Measurements from ENCODE around the gene STAG2.

STAG2 gene

DNA sequence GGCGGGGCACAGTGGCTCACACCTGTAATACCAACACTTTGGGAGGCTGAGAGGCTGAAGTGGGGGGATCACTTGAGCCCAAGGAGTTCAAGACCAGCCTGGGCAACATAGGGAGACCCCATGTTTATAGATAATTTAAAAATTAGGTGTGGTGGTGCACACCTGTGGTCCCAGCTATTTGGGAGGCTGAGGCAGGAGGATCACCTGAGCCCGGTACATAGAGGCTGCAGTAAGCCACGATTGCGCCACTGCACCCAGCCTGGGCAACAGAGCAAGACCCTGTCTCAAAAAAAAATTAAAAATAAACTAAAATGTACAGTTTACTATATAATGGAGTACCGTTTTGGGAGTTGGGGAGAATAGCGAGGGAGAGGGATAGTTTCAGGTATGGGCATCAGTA lies 4.2 kb downstream of the STAG2 start:
- H3K9ac ChIP-seq (ENCODE audit: low read length), result no peak overlapping the region
- no peak overlapping the region for H3K4ac ChIP-seq (ENCODE audit: low read depth in 1 of 2, low read length in 2 of 2)
- H3K14ac ChIP-seq (ENCODE audit: low read length in 2 of 2), result no peak overlapping the region
- H3K4me2 ChIP-seq (ENCODE audit: low read length, poor library complexity, severe bottlenecking), result no peak overlapping the region
- no peak overlapping the region for H3K23ac ChIP-seq (ENCODE audit: low read length in 2 of 2)
- no peaks in the 10 kb centered on the region for H3K9me3 ChIP-seq (ENCODE audit: control insufficient read depth, low read length)
- no peaks in the 10 kb centered on the region for H3K36me3 ChIP-seq (ENCODE audit: control insufficient read depth in 1 of 2, insufficient read depth in 2 of 2, low read depth in 1 of 2, low read length in 2 of 2)
- no peak overlapping the region for H2AFZ ChIP-seq (ENCODE audit: low read depth, low read length)
- peak overlapping the region in 1 of 2 experiments; percentile 6 for H3K4me3 ChIP-seq (ENCODE audit: insufficient read depth in 1 of 2, low read depth in 1 of 2, low read length in 2 of 2)
- no peak overlapping the region for H3K18ac ChIP-seq (ENCODE audit: low read depth in 1 of 2, low read length in 2 of 2)
- no peaks in the 10 kb centered on the region for H3K27me3 ChIP-seq (ENCODE audit: control insufficient read depth in 1 of 2, insufficient read depth in 1 of 2, low read length in 2 of 2)
- H3K27ac ChIP-seq (ENCODE audit: low read length, poor library complexity, severe bottlenecking), result no peak overlapping the region
- H2BK12ac ChIP-seq (ENCODE audit: low read length in 2 of 2), result no peak overlapping the region
- H2BK15ac ChIP-seq (ENCODE audit: low read depth, poor library complexity, severe bottlenecking), result no peak overlapping the region
- WGBS, result 95% methylated on average over 3 of the region's 6 CpGs
- H3K79me1 ChIP-seq (replicated peaks; ENCODE audit: low read length, poor library complexity, severe bottlenecking), result no peaks in the 10 kb centered on the region
- H2BK120ac ChIP-seq (ENCODE audit: low read depth, low read length), result no peak overlapping the region
- H4K91ac ChIP-seq (ENCODE audit: low read length), result no peak overlapping the region
- H2AK5ac ChIP-seq (ENCODE audit: low read length, severe bottlenecking), result no peak overlapping the region
- no peak overlapping the region for H4K8ac ChIP-seq (ENCODE audit: low read length)
- no peak overlapping the region for H2BK5ac ChIP-seq (ENCODE audit: low read depth, low read length, poor library complexity, severe bottlenecking)
- DNase-seq, result no peak
- peaks cover 1% of the 10 kb centered on the region for H3K4me1 ChIP-seq (ENCODE audit: control insufficient read depth, insufficient read depth, low read depth, low read length)

DNA sequence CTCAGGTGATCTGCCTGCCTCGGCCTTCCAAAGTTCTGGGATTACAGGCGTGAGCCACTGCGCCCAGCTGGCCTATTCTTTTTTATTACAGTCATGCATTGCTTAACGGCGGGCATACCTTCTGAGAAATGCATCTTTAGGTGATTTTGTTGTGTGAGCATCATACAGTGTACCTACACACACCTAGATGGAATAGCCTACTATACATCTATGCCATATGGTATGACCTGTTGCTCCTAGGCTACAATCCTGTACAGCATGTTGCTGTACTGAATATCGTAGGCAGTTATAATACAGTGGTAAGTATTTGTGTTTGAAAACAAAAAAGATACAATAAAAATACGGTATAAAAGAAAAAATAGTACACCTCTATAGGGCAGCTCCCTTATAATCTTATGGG lies 6.0 kb downstream of the STAG2 start:
- Histone ChIP-seq H3K4me3 (ENCODE audit: insufficient read depth in 1 of 2, low read depth in 1 of 2, low read length in 2 of 2) (no peak overlapping the region), H2BK120ac (ENCODE audit: low read depth, low read length) (no peak overlapping the region), H2BK5ac (ENCODE audit: low read depth, low read length, poor library complexity, severe bottlenecking) (no peak overlapping the region), H3K4me1 (ENCODE audit: control insufficient read depth, insufficient read depth, low read depth, low read length) (peaks cover 1% of the 10 kb centered on the region), H3K23ac (ENCODE audit: low read length in 2 of 2) (no peak overlapping the region), H3K4ac (ENCODE audit: low read depth in 1 of 2, low read length in 2 of 2) (no peak overlapping the region), H2BK15ac (ENCODE audit: low read depth, poor library complexity, severe bottlenecking) (no peak overlapping the region), H3K14ac (ENCODE audit: low read length in 2 of 2) (no peak overlapping the region), H3K36me3 (ENCODE audit: control insufficient read depth in 1 of 2, insufficient read depth in 2 of 2, low read depth in 1 of 2, low read length in 2 of 2) (no peaks in the 10 kb centered on the region), H3K18ac (ENCODE audit: low read depth in 1 of 2, low read length in 2 of 2) (no peak overlapping the region), H2AK5ac (ENCODE audit: low read length, severe bottlenecking) (no peak overlapping the region), H2AFZ (ENCODE audit: low read depth, low read length) (no peak overlapping the region), H4K91ac (ENCODE audit: low read length) (no peak overlapping the region), H4K8ac (ENCODE audit: low read length) (no peak overlapping the region), H3K4me2 (ENCODE audit: low read length, poor library complexity, severe bottlenecking) (no peak overlapping the region), H3K79me1 (replicated peaks; ENCODE audit: low read length, poor library complexity, severe bottlenecking) (no peaks in the 10 kb centered on the region), H3K9ac (ENCODE audit: low read length) (no peak overlapping the region), H2BK12ac (ENCODE audit: low read length in 2 of 2) (no peak overlapping the region), H3K27me3 (ENCODE audit: control insufficient read depth in 1 of 2, insufficient read depth in 1 of 2, low read length in 2 of 2) (no peaks in the 10 kb centered on the region), H3K9me3 (ENCODE audit: control insufficient read depth, low read length) (no peaks in the 10 kb centered on the region), H3K27ac (ENCODE audit: low read length, poor library complexity, severe bottlenecking) (no peak overlapping the region)
- 95% methylated on average over 3 of the region's 7 CpGs for WGBS
- DNase-seq, result no peak

DNA sequence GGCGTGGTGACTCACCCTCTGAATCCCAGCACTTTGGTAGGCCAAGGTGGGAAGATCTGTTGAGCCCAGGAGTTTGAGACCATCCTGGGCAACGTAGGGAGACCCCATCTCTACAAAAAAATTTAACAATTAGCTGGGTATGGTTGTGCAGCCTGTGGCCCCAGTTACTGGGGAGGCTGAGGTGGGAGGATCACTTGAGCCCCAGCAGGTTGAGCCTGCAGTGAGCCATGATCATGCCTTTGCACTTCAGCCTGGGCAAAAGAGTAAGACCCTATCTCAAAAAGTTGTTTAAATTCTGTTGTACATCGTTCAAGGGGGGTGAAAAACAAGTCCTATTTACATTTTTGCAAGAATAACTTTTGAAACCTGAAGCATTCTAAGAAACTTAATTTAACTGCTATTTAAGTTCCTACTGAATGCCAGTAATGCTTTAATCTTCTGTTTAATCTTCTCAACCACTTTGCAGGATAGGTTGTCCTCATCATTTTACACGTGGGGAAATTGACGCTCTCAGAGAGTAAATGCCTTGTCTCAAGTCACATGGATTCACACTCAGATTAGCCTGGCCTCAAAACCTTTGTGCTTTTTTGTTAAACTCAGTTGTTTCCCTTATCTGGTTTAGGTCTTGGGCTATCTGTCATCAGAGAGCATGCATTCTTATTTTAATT lies 7.0 kb downstream of the STAG2 start:
- no peak for DNase-seq
- Histone ChIP-seq H3K27me3 (ENCODE audit: control insufficient read depth in 1 of 2, insufficient read depth in 1 of 2, low read length in 2 of 2) (no peaks in the 10 kb centered on the region), H3K4ac (ENCODE audit: low read depth in 1 of 2, low read length in 2 of 2) (no peak overlapping the region), H2BK12ac (ENCODE audit: low read length in 2 of 2) (no peak overlapping the region), H3K14ac (ENCODE audit: low read length in 2 of 2) (no peak overlapping the region), H3K4me2 (ENCODE audit: low read length, poor library complexity, severe bottlenecking) (no peak overlapping the region), H2BK15ac (ENCODE audit: low read depth, poor library complexity, severe bottlenecking) (no peak overlapping the region), H3K4me3 (ENCODE audit: insufficient read depth in 1 of 2, low read depth in 1 of 2, low read length in 2 of 2) (no peak overlapping the region), H3K9ac (ENCODE audit: low read length) (no peak overlapping the region), H3K27ac (ENCODE audit: low read length, poor library complexity, severe bottlenecking) (no peak overlapping the region), H4K8ac (ENCODE audit: low read length) (no peak overlapping the region), H2AK5ac (ENCODE audit: low read length, severe bottlenecking) (no peak overlapping the region), H3K9me3 (ENCODE audit: control insufficient read depth, low read length) (no peaks in the 10 kb centered on the region), H3K18ac (ENCODE audit: low read depth in 1 of 2, low read length in 2 of 2) (no peak overlapping the region), H3K4me1 (ENCODE audit: control insufficient read depth, insufficient read depth, low read depth, low read length) (peaks cover 1% of the 10 kb centered on the region), H2AFZ (ENCODE audit: low read depth, low read length) (no peak overlapping the region), H2BK120ac (ENCODE audit: low read depth, low read length) (no peak overlapping the region), H3K36me3 (ENCODE audit: control insufficient read depth in 1 of 2, insufficient read depth in 2 of 2, low read depth in 1 of 2, low read length in 2 of 2) (no peaks in the 10 kb centered on the region), H3K79me1 (replicated peaks; ENCODE audit: low read length, poor library complexity, severe bottlenecking) (no peaks in the 10 kb centered on the region), H4K91ac (ENCODE audit: low read length) (no peak overlapping the region), H3K23ac (ENCODE audit: low read length in 2 of 2) (no peak overlapping the region), H2BK5ac (ENCODE audit: low read depth, low read length, poor library complexity, severe bottlenecking) (no peak overlapping the region)
- WGBS, result 64% methylated on average over 2 of the region's 5 CpGs

DNA sequence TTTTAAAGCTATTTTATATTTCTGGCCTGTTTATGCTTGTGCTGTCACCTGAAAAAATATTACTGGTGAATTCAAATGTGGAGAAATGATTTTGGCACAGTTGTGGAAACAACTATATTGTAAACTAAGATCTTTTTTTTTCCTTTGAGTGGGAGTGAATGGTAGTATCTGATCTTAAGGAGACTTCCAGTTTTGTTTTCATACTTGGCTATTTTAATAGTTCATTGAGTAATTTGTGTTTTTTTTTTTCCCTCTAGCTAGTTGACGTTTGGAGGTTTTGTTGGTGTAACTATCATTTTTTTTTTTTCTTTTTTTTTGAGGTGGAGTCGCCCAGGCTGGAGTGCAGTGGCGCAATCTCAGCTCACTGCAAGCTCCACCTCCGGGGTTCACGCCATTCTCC lies 10.5 kb downstream of the STAG2 start:
- Histone ChIP-seq H3K9me3 (ENCODE audit: control insufficient read depth, low read length) (no peaks in the 10 kb centered on the region), H3K36me3 (ENCODE audit: control insufficient read depth in 1 of 2, insufficient read depth in 2 of 2, low read depth in 1 of 2, low read length in 2 of 2) (no peaks in the 10 kb centered on the region), H3K14ac (ENCODE audit: low read length in 2 of 2) (no peak overlapping the region), H2BK15ac (ENCODE audit: low read depth, poor library complexity, severe bottlenecking) (no peak overlapping the region), H2BK5ac (ENCODE audit: low read depth, low read length, poor library complexity, severe bottlenecking) (no peak overlapping the region), H3K4me3 (ENCODE audit: insufficient read depth in 1 of 2, low read depth in 1 of 2, low read length in 2 of 2) (no peak overlapping the region), H4K8ac (ENCODE audit: low read length) (no peak overlapping the region), H3K23ac (ENCODE audit: low read length in 2 of 2) (no peak overlapping the region), H3K79me1 (replicated peaks; ENCODE audit: low read length, poor library complexity, severe bottlenecking) (no peaks in the 10 kb centered on the region), H3K27me3 (ENCODE audit: control insufficient read depth in 1 of 2, insufficient read depth in 1 of 2, low read length in 2 of 2) (no peaks in the 10 kb centered on the region), H3K9ac (ENCODE audit: low read length) (no peak overlapping the region), H4K91ac (ENCODE audit: low read length) (no peak overlapping the region), H3K18ac (ENCODE audit: low read depth in 1 of 2, low read length in 2 of 2) (no peak overlapping the region), H2BK120ac (ENCODE audit: low read depth, low read length) (no peak overlapping the region), H2AFZ (ENCODE audit: low read depth, low read length) (no peak overlapping the region), H3K27ac (ENCODE audit: low read length, poor library complexity, severe bottlenecking) (no peak overlapping the region), H3K4me1 (ENCODE audit: control insufficient read depth, insufficient read depth, low read depth, low read length) (peaks cover 1% of the 10 kb centered on the region), H3K4ac (ENCODE audit: low read depth in 1 of 2, low read length in 2 of 2) (no peak overlapping the region), H2BK12ac (ENCODE audit: low read length in 2 of 2) (no peak overlapping the region), H2AK5ac (ENCODE audit: low read length, severe bottlenecking) (no peak overlapping the region), H3K4me2 (ENCODE audit: low read length, poor library complexity, severe bottlenecking) (no peak overlapping the region)
- no peak for DNase-seq
- WGBS, result 93% methylated on average over 3 of the region's 5 CpGs

All from mesenchymal stem cell (in vitro differentiated cells and primary cell).